Measurements from ENCODE around the gene KCTD16.
A peak's percentile ranks its signal among the peaks of the same experiment; 100 is the strongest.

Gene KCTD16

GRCh38 chr5:144328980-144329379, 158.3 kb downstream of the KCTD16 start:
- H3K36me3 Mint-ChIP-seq (ENCODE audit: low read depth): no peaks in the 10 kb centered on the region
- no peak overlapping the region for H3K27ac Mint-ChIP-seq
- TF ChIP-seq CTCF (IDR thresholded peaks at IDR 0.05): no peak
- H3K27me3 Mint-ChIP-seq (ENCODE audit: low read depth, poor library complexity): no peaks in the 10 kb centered on the region
- H3K4me1 Mint-ChIP-seq: peaks cover 6% of the 10 kb centered on the region
- H3K4me3 Mint-ChIP-seq: no peak overlapping the region
- no peaks in the 10 kb centered on the region for H3K9me3 Mint-ChIP-seq
- DNase-seq: no peak

- peaks cover 6% of the 10 kb centered on the region for H3K4me1 Mint-ChIP-seq
- H3K27ac Mint-ChIP-seq: no peak overlapping the region
- no peak for DNase-seq
- no peak for TF ChIP-seq CTCF (IDR thresholded peaks at IDR 0.05)
- no peaks in the 10 kb centered on the region for H3K36me3 Mint-ChIP-seq (ENCODE audit: low read depth)
- H3K9me3 Mint-ChIP-seq: no peaks in the 10 kb centered on the region
- no peaks in the 10 kb centered on the region for H3K27me3 Mint-ChIP-seq (ENCODE audit: low read depth, poor library complexity)
- no peak overlapping the region for H3K4me3 Mint-ChIP-seq
Measured at GRCh38 chr5:144329681-144330080, 159.0 kb downstream of the KCTD16 start.

GRCh38 chr5:144331361-144331760, 160.7 kb downstream of the KCTD16 start:
- no peak for TF ChIP-seq CTCF (IDR thresholded peaks at IDR 0.05)
- no peak overlapping the region for H3K27ac Mint-ChIP-seq
- DNase-seq: no peak
- no peaks in the 10 kb centered on the region for H3K27me3 Mint-ChIP-seq (ENCODE audit: low read depth, poor library complexity)
- no peaks in the 10 kb centered on the region for H3K36me3 Mint-ChIP-seq (ENCODE audit: low read depth)
- H3K9me3 Mint-ChIP-seq: no peaks in the 10 kb centered on the region
- peaks cover 8% of the 10 kb centered on the region for H3K4me1 Mint-ChIP-seq
- H3K4me3 Mint-ChIP-seq: no peak overlapping the region

GRCh38 chr5:144332265-144332664, 161.6 kb downstream of the KCTD16 start:
- no peaks in the 10 kb centered on the region for H3K9me3 Mint-ChIP-seq
- no peaks in the 10 kb centered on the region for H3K27me3 Mint-ChIP-seq (ENCODE audit: low read depth, poor library complexity)
- peak; percentile 21 for TF ChIP-seq CTCF (IDR thresholded peaks at IDR 0.05)
- H3K4me3 Mint-ChIP-seq: no peak overlapping the region
- H3K4me1 Mint-ChIP-seq: peaks cover 8% of the 10 kb centered on the region
- H3K27ac Mint-ChIP-seq: no peak overlapping the region
- no peak for DNase-seq
- no peaks in the 10 kb centered on the region for H3K36me3 Mint-ChIP-seq (ENCODE audit: low read depth)

- Mint-ChIP-seq H3K27me3 (ENCODE audit: low read depth, poor library complexity) (peaks cover 4% of the 10 kb centered on the region), H3K4me1 (peaks cover 8% of the 10 kb centered on the region), H3K9me3 (no peaks in the 10 kb centered on the region), H3K36me3 (ENCODE audit: low read depth) (no peaks in the 10 kb centered on the region), H3K4me3 (no peak overlapping the region), H3K27ac (no peak overlapping the region)
- TF ChIP-seq CTCF (IDR thresholded peaks at IDR 0.05): no peak
- DNase-seq: no peak
Measured at GRCh38 chr5:144333336-144333920, 162.8 kb downstream of the KCTD16 start.

GRCh38 chr5:144335561-144335960, 164.9 kb downstream of the KCTD16 start:
- no peak for DNase-seq
- no peaks in the 10 kb centered on the region for H3K9me3 Mint-ChIP-seq
- H3K27me3 Mint-ChIP-seq (ENCODE audit: low read depth, poor library complexity): peaks cover 10% of the 10 kb centered on the region
- H3K4me1 Mint-ChIP-seq: peaks cover 8% of the 10 kb centered on the region
- no peak for TF ChIP-seq CTCF (IDR thresholded peaks at IDR 0.05)
- H3K4me3 Mint-ChIP-seq: no peak overlapping the region
- H3K27ac Mint-ChIP-seq: peak overlapping the region; percentile 30
- H3K36me3 Mint-ChIP-seq (ENCODE audit: low read depth): no peaks in the 10 kb centered on the region

All from nephron progenitor cell (in vitro differentiated cells).